Peyer's patch (tissue), 4 donors: Measurements from ENCODE around the gene DIPK1A.
"Not testable (repeated sequence)": the region's sequence is repeated elsewhere in the genome, so short reads cannot be mapped to it uniquely, and the experiment has no call there.

Source experiments
- POLR2A ChIP-seq, 2 donors: fragments of 450-650 bp; IDR thresholded peaks; one replicate each; pipeline ENCODE4 v1.5.1; 2017; ENCODE audit warnings: antibody characterized with exemption in 2 of 2, mild to moderate bottlenecking in 2 of 2, moderate library complexity in 2 of 2
- TF ChIP-seq, protein P1 (sequence below), 6 experiments: fragments of 450-650 bp in 4 of 6; fragments of 200-600 bp in 2 of 6; sonication (generic) in 1 of 6; IDR thresholded peaks; one replicate each; pipeline ENCODE4 v1.5.1; 2017 to 2019; ENCODE audit warnings: antibody characterized with exemption in 6 of 6, mild to moderate bottlenecking in 3 of 6, moderate library complexity in 1 of 6

DNA sequence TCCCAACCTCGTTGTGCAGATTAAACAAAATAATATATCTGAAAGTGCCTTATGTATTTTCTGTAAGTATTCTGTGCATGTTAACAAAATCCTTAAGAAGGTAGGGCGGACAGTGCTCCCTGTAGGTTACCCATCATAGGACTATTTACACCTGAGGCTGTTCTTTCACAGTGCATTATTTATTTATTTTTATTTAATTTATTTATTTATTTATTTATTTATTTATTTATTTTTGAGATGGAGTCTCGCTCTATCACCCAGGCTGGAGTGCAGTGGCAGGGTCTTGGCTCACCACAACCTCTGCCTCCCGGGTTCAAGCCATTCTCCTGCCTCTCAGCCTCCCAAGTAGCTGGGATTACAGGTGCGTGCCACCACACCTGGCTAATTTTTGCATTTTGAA, 12.8 kb upstream of the DIPK1A start:
- TF ChIP-seq, protein P1, sequence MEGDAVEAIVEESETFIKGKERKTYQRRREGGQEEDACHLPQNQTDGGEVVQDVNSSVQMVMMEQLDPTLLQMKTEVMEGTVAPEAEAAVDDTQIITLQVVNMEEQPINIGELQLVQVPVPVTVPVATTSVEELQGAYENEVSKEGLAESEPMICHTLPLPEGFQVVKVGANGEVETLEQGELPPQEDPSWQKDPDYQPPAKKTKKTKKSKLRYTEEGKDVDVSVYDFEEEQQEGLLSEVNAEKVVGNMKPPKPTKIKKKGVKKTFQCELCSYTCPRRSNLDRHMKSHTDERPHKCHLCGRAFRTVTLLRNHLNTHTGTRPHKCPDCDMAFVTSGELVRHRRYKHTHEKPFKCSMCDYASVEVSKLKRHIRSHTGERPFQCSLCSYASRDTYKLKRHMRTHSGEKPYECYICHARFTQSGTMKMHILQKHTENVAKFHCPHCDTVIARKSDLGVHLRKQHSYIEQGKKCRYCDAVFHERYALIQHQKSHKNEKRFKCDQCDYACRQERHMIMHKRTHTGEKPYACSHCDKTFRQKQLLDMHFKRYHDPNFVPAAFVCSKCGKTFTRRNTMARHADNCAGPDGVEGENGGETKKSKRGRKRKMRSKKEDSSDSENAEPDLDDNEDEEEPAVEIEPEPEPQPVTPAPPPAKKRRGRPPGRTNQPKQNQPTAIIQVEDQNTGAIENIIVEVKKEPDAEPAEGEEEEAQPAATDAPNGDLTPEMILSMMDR (IDR thresholded peaks at IDR 0.05) = not testable (repeated sequence)
- not testable (repeated sequence) for TF ChIP-seq POLR2A (IDR thresholded peaks at IDR 0.05)
